OCI-LY3 (cell line): ENCODE measurements around the gene EIF3L.
"Not testable (repeated sequence)": the region's sequence is repeated elsewhere in the genome, so short reads cannot be mapped to it uniquely, and the experiment has no call there.

Experiments
- H2AFZ ChIP-seq: fragments of 200-600, 300-600 bp; shearing (Covaris generic); 2 replicates; pipeline ENCODE4 v1.6.0; 2014; ENCODE audit warnings: antibody characterized with exemption, low read depth, low read length
- H3K27ac ChIP-seq: fragments of 200-600, 300-600 bp; sonication (generic); 2 replicates; pipeline ENCODE4 v1.5.1; 2014; ENCODE audit warnings: mild to moderate bottlenecking, low read length, moderate library complexity, mixed read lengths
- H3K27me3 ChIP-seq: fragments of 200-600, 300-600 bp; sonication (generic); 2 replicates; pipeline ENCODE4 v1.6.1; 2014; ENCODE audit warnings: low read depth, low read length, mixed read lengths
- H3K36me3 ChIP-seq: fragments of 200-600, 300-600 bp; sonication (generic); replicated peaks from 2 replicates; pipeline ENCODE3; 2014; ENCODE audit warnings: low read depth, low read length, mixed read lengths
- H3K4me1 ChIP-seq: fragments of 300-600, 200-600 bp; sonication (generic); 2 replicates; pipeline ENCODE4 v1.6.1; 2014; ENCODE audit warnings: low read length, mixed read lengths
- H3K4me2 ChIP-seq: fragments of 200-600, 300-600 bp; sonication (generic); 2 replicates; pipeline ENCODE4 v1.6.1; 2014; ENCODE audit warnings: low read length, mixed read lengths
- H3K4me3 ChIP-seq: fragments of 300-600, 200-600 bp; sonication (generic); 2 replicates; pipeline ENCODE4 v1.5.1; 2014; ENCODE audit warnings: antibody characterized with exemption, mild to moderate bottlenecking, low read length, moderate library complexity
- H3K79me2 ChIP-seq: fragments of 300-600, 200-600 bp; shearing (Covaris generic); 2 replicates; pipeline ENCODE4 v1.6.1; 2014; ENCODE audit warnings: mild to moderate bottlenecking, low read length, mixed read lengths
- H3K9ac ChIP-seq: fragments of 300-600, 200-600 bp; shearing (Covaris generic); 2 replicates; pipeline ENCODE4 v1.6.0; 2014; ENCODE audit warnings: mild to moderate bottlenecking, low read length, moderate library complexity
- H3K9me3 ChIP-seq: fragments of 200-600, 300-600 bp; shearing (Covaris generic); 2 replicates; pipeline ENCODE4 v1.6.1; 2014; ENCODE audit warnings: low read length, mixed read lengths; ENCODE audit not compliant: insufficient read depth
- H4K20me1 ChIP-seq: fragments of 200-600, 300-600 bp; sonication (generic); 2 replicates; pipeline ENCODE4 v1.6.1; 2016; ENCODE audit warnings: low read length, mixed read lengths; ENCODE audit not compliant: insufficient read depth
- CTCF ChIP-seq: fragments of 200-600, 300-600 bp; sonication (generic); IDR thresholded peaks from 2 replicates; pipeline ENCODE4 v1.5.1; 2014; ENCODE audit warnings: antibody characterized with exemption, low read length, low read depth
- EZH2phosphoT487 ChIP-seq: fragments of 200-600 bp; shearing (Covaris generic); IDR thresholded peaks from 2 replicates; pipeline ENCODE4 v1.6.1; 2018; ENCODE audit warnings: antibody characterized with exemption, mixed run types, low read depth

The EIF3L gene

DNA sequence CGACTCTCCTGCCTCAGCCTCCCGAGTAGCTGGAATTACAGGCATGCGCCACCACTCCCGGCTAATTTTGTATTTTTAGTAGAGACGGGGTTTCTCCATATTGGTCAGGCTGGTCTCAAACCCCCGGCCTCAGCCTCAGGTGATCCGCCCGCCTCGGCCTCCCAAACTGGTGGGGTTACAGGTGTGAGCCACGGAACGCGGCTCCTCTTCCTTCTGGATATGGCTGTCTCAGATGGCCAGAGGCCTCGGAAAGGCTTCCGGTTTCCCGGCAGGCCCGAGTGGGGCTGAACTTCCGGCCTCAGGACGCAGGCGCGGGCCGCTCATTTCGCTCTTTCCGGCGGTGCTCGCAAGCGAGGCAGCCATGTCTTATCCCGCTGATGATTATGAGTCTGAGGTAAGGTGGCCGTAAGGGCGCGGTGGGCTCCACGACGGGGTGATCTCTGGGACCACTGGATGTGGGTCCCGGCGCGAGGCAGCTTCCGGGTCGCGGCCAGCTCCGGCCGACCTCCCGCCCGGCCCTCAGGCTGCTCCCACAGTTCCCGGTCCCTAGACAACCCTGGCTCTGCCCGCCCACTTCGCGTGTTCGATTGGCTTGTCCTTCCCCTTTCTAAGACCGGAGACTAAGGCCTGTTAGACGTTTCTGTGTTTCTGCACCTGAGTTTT, at the start of gene EIF3L:
EIF3L (plus strand) TSS at position 331 of the 663 bp plus-strand sequence; CDS start at position 362, 31 bp downstream.
- Histone ChIP-seq H2AFZ (peak within 1 kb of the TSS; percentile 87), H3K4me2 (peak within 1 kb of the TSS; percentile 97), H4K20me1 (0 out of 2 replicates have a peak, but pooled peaks cover 6% of the 10 kb centered on the region), H3K4me3 (peak within 1 kb of the TSS; percentile 94), H3K9me3 (peaks cover 8% of the 10 kb centered on the region), H3K36me3 (peaks cover 40% of the 10 kb centered on the region), H3K27me3 (no peaks in the 10 kb centered on the region), H3K27ac (peak within 1 kb of the TSS; percentile 66), H3K4me1 (peaks cover 19% of the 10 kb centered on the region), H3K79me2 (peaks cover 59% of the 10 kb centered on the region), H3K9ac (peak within 1 kb of the TSS; percentile 94)
- TF ChIP-seq EZH2phosphoT487 (no peak), CTCF (no peak)

DNA sequence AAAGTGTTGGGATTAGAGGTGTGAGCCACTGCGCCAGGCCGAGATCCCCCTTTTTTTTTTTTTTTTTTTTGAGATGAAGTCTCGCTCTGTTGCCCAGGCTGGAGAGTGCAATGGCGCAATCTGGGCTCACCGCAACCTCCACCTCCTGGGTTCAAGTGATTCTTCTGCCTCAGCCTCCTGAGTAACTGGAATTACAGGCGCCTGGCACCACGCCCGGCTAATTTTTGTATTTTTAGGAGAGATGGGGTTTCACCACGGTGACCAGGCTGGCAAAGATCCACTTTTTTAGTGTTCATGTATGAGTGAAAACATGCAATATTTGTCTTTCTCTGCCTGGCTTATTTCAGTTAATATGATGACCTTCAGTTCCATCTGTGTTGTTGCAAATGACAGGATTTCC, 49.2 kb upstream of the EIF3L start:
- H3K27me3 ChIP-seq, H3K4me2 ChIP-seq, H3K27ac ChIP-seq, H3K4me1 ChIP-seq, H3K4me3 ChIP-seq, H3K79me2 ChIP-seq, H3K36me3 ChIP-seq, H4K20me1 ChIP-seq, H2AFZ ChIP-seq, H3K9ac ChIP-seq, H3K9me3 ChIP-seq: not testable (repeated sequence)

DNA sequence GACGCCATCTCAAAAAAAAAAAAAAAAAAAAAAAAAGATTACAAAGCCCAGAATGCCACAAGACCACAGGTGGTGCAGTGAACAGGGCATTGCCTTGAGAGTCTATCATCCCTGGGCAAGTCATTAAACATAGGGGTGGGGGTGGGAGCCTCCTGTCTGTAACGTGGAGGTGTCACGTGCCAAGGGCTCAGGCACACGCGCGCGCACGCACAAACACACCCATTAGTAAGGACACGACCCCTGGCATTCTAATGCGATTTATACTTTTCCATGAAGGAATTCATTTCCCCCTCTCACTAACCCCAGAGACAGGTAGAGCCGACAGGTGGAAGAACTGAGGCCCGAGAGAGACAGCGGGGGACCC, 47.3 kb upstream of the EIF3L start:
- H3K4me1 ChIP-seq = peaks cover 14% of the 10 kb centered on the region
- H3K27ac ChIP-seq = no peak overlapping the region
- no peak overlapping the region for H3K9ac ChIP-seq
- no peaks in the 10 kb centered on the region for H3K36me3 ChIP-seq
- no peak overlapping the region for H3K4me2 ChIP-seq
- no peaks in the 10 kb centered on the region for H4K20me1 ChIP-seq
- H3K4me3 ChIP-seq = no peak overlapping the region
- TF ChIP-seq CTCF (no peak), EZH2phosphoT487 (no peak)
- H3K9me3 ChIP-seq = no peaks in the 10 kb centered on the region
- no peak overlapping the region for H2AFZ ChIP-seq
- peaks cover 17% of the 10 kb centered on the region for H3K27me3 ChIP-seq
- no peaks in the 10 kb centered on the region for H3K79me2 ChIP-seq

- no peak overlapping the region for H3K27ac ChIP-seq
- no peak overlapping the region for H2AFZ ChIP-seq
- H3K4me3 ChIP-seq = no peak overlapping the region
- H3K79me2 ChIP-seq = no peaks in the 10 kb centered on the region
- no peak overlapping the region for H3K9ac ChIP-seq
- TF ChIP-seq EZH2phosphoT487 (no peak), CTCF (no peak)
- H3K4me2 ChIP-seq = no peak overlapping the region
- H3K36me3 ChIP-seq = no peaks in the 10 kb centered on the region
- H3K9me3 ChIP-seq = no peaks in the 10 kb centered on the region
- H3K4me1 ChIP-seq = peaks cover 14% of the 10 kb centered on the region
- no peaks in the 10 kb centered on the region for H4K20me1 ChIP-seq
- peaks cover 18% of the 10 kb centered on the region for H3K27me3 ChIP-seq
Measured at GRCh38 chr22:37802310-37803194, 46.7 kb upstream of the EIF3L start.
